T-helper 9 cell (primary cell): ENCODE measurements around the gene ABCA12.

Source experiments
- DNase-seq: peaks from one replicate; pipeline ENCODE4 v3.0.0-alpha.2; 2020

The ABCA12 gene

GRCh38 chr2:215031321-215031720 lies 107.1 kb downstream of the ABCA12 start:
- no peak for DNase-seq

DNA sequence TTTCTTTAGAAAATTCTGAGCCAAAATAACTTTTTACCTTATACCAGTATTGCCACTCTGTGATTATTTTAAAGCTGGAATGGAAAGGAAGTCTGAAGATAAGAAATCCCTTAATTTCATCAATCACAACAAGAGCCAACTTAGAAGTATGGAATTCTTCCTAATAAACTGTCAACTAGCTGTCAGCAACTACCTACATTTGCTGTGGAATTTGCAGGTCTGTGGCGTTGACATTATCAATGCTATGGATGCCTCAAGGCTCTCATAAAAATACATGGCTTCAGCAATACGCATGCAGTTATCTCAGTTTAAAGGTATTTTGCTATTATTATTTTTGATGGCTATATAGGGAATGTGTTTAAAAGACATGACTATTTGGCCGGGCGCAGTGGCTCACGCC lies 108.5 kb downstream of the ABCA12 start:
- no peak for DNase-seq

DNA sequence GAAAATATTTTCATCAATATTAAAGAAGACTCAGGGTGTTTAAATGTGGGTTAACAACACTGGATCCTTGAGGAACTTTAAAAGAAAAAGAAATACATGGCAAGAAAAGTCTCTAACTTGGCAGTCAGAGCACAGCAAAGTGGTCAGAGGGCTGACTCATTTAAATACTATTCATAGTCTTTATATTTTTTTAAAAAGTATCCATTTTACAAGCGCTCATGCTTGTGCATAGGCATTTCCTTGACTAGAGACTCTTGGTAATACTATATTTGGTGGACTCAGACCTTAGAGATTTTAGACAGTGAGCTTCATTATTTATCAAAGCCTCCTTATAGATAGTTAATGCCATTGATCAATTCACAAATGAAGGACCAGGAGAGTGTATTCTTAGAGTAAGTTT lies 110.2 kb downstream of the ABCA12 start:
- DNase-seq, result no peak

DNA sequence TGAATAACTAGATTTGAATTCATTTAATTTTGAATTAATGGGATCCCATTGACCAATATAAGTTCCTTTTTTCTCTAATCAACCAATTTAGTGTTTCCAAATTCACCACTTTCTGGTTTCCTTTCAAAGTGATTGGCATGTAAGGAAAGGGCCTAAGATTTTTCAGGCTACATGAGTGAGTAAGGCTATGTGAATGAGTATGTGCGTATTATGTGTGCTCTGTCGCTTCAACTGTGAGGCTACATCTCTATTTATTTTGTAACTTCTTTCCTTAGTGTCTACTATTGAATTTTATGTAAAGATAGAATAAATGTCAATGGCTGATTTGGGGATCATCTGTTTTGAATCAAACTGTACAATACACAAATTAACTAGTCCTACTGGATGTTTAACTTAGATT lies 110.6 kb downstream of the ABCA12 start:
- no peak for DNase-seq

- no peak for DNase-seq
Observed at GRCh38 chr2:215022910-215023309, 115.5 kb downstream of the ABCA12 start.

- DNase-seq, result no peak
Observed at GRCh38 chr2:215022418-215022817, 116.0 kb downstream of the ABCA12 start.

DNA sequence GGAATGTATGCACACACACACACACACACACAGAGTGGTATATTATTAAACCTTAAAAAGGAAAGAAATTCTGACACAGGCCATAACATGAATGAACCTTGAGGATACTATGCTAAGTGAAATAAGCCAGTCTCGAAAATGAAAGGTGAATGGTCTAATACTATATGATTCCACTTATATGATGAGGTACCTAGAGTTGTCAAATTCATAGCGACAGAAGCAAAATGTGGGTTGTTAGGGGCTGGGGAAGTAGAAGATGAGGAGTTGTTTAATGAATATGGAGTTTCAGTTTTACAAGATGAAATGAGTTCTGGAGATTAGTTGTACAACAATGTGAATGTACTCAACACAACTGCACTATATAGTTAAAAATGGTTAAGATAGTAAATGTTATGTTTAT lies 118.1 kb downstream of the ABCA12 start:
- DNase-seq, result no peak

- DNase-seq, result no peak
Observed at GRCh38 chr2:215019521-215020145, 118.8 kb downstream of the ABCA12 start.

DNA sequence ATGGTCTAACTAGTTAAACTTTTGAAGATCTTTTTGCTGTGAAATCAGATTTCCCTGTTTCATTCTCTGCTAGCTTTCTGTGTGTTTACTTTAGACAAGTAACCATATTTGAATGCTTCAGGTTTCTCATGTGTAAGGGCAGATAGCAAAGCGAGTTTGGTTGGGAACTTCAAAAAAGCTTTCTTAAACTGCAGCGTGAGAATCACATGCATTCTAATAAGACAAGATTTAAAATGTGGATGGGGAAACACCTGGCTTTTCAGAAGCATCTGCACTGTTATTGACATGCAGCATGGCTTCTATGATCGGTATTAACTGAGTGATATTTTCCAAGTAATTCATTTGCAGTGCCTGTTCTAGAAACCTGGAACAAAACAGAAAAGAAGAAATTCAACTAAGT lies 119.3 kb downstream of the ABCA12 start:
- DNase-seq, result no peak

GRCh38 chr2:215015421-215015820 lies 123.0 kb downstream of the ABCA12 start:
- no peak for DNase-seq

DNA sequence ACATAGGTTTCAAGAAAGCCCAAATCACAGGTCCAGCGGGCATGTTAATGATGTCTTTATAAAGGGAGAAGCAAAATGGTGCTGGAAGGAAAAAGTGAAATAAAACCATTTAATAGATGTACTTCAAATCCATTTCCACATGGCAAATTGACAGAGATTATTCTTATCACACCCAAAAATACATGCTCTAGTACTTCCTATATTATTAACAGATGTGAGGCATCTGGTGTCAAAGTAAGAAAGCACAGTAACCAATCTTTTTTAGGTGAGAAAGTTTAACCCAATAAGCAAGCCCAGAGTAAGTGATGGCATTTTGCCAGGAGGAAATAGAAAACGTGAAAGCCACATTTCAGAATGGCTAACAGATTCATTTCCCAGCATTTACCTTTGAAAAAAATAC lies 128.0 kb downstream of the ABCA12 start:
- no peak for DNase-seq

- DNase-seq, result no peak
Observed at GRCh38 chr2:215003001-215003400, 135.4 kb downstream of the ABCA12 start.

- DNase-seq, result no peak
Observed at GRCh38 chr2:215002500-215002899, 135.9 kb downstream of the ABCA12 start.

GRCh38 chr2:215000721-215001120 lies 137.7 kb downstream of the ABCA12 start:
- DNase-seq, result no peak

GRCh38 chr2:214995926-214996670 lies 142.3 kb downstream of the ABCA12 start:
- DNase-seq, result no peak

- DNase-seq, result no peak
Observed at GRCh38 chr2:214995409-214995808, 143.0 kb downstream of the ABCA12 start.

DNA sequence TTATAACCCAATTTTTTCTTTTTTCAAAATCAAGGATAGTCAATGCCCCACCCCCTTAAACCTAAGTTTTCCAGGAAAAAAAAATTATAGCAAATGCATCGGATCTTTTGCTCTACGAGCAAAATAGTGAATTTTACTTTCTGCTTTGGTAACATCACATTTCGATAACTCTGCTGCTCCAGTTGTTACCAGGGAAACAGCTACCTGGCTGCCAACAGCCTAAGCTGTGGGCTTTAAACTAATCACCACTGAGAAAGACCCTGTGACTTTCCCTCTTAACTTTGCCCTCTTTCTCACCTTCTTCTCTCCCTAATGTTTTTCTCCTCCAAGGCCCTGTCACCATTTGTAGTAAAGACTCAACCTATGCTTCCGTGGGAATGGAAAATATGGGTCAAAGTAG lies 145.5 kb downstream of the ABCA12 start:
- no peak for DNase-seq

- no peak for DNase-seq
Observed at GRCh38 chr2:214989187-214989586, 149.2 kb downstream of the ABCA12 start.

GRCh38 chr2:214987261-214987660 lies 151.2 kb downstream of the ABCA12 start:
- no peak for DNase-seq

GRCh38 chr2:214985619-214986018 lies 152.8 kb downstream of the ABCA12 start:
- DNase-seq, result no peak

GRCh38 chr2:214966420-214966819 lies 172.0 kb downstream of the ABCA12 start:
- DNase-seq, result no peak

DNA sequence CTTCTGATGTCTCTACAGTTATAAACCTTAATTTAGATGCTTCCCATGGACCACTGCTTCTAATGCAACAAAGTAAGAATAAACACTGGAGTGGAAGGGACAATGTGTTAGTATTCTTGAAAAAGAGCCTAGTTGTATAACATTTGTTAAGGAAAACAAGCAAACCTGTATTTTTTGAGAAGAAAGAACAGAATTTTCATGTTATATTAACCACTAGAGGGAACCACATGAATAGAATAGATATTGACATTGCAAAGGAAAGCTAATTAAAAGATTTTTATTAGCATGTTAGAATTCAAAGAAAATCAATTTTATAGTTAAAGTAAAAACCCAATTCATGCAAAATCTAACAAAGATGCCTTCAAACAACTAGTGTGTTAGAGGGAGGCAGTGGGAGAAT lies 177.7 kb downstream of the ABCA12 start:
- DNase-seq, result no peak

DNA sequence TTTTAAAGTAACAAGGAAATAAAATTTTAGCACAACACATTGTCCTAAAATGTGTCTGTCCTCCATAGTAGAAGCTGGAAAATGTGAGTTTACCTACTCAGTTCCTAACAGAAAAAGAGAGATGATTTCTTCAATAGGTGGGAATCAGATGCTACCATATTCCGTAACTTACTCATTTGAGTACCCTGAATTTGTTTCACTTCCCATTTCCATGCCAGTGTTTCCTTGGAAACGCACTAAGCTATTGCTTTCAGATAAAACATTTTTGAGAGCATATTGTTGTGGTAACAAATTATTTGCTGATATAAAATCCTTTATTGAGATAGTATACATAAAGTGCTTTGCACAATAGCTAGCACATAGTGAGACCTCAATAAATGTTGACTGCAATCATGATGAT lies 191.5 kb downstream of the ABCA12 start:
- DNase-seq, result no peak

DNA sequence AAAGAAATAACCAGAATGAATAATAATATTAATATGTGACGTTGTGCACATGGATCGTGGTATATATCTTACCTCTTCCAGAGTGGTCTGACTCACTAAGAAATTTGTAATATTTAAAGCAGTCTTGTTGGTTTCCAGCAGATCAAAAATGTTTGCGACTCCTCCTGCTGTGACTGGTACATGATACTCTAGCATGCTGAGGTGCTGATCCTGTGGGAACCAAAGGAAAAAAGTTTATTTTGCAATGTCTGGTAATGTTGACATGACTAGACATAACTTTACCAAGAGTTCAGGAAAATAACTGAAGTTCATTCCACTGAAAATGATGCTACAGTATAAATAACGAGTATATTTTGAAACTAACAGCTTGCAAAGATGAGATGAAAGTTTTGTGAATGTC lies 204.4 kb downstream of the ABCA12 start:
- no peak for DNase-seq

- DNase-seq, result no peak
Observed at GRCh38 chr2:214904634-214905033, 233.8 kb downstream of the ABCA12 start.
